AG04450 (cell line): Measurements from ENCODE around the gene OS9. TPM values are rescaled to one million over a fixed set of nuclear protein-coding genes. Genes with fewer than 3 reads are reported as not detected.
"Not testable (repeated sequence)": the region's sequence is repeated elsewhere in the genome, so short reads cannot be mapped to it uniquely, and the experiment has no call there.

Experiments
- CTCF ChIA-PET: fragments of 300-600, 350-600 bp; formaldehyde crosslinking; extraction: SDS; loops from one replicate; lab custom pipeline; 2022; ENCODE audit warnings: antibody characterized with exemption, inconsistent platforms; lab: Charles Lee
- POLR2A ChIA-PET: fragments of 350-600 bp; formaldehyde crosslinking; extraction: SDS; loops from one replicate; lab custom pipeline; 2021; ENCODE audit warnings: antibody characterized with exemption, inconsistent platforms; lab: Yijun Ruan, JAX
- DNase-seq: peaks from one replicate; pipeline ENCODE4 v3.0.0-alpha.2; 2011; ENCODE audit warnings: low read depth, low spot score
- H3K27ac ChIP-seq: one replicate; pipeline ENCODE4 v1.5.1; 2012; ENCODE audit warnings: low read depth, low read length, control low read depth
- H3K27me3 ChIP-seq: one replicate; pipeline ENCODE4 v1.6.0; 2012; ENCODE audit warnings: low read length; ENCODE audit not compliant: control insufficient read depth, insufficient read depth
- H3K4me3 ChIP-seq: 2 replicates; pipeline ENCODE4 v1.5.1; 2011; ENCODE audit warnings: mild to moderate bottlenecking, low read depth, low read length, control low read depth
- H3K9me3 ChIP-seq: 2 replicates; pipeline ENCODE4 v1.5.1; 2012; ENCODE audit warnings: low read length; ENCODE audit not compliant: control insufficient read depth, insufficient read depth
- polyA plus RNA-seq: library from polyadenylated mRNA; depleted of rRNA; stranded (reverse); fragments of >200 nt; gene quantifications from 2 replicates; pipeline ENCODE4 v1.2.3, GENCODE V29; 2011
- TF ChIP-seq, protein P1 (sequence below): IDR thresholded peaks from 2 replicates; pipeline ENCODE4 v1.5.1; 2011; ENCODE audit warnings: low read depth, low read length, control low read depth, inconsistent platforms

The OS9 gene
- polyA plus RNA-seq, 1 experiment = 310 TPM

DNA sequence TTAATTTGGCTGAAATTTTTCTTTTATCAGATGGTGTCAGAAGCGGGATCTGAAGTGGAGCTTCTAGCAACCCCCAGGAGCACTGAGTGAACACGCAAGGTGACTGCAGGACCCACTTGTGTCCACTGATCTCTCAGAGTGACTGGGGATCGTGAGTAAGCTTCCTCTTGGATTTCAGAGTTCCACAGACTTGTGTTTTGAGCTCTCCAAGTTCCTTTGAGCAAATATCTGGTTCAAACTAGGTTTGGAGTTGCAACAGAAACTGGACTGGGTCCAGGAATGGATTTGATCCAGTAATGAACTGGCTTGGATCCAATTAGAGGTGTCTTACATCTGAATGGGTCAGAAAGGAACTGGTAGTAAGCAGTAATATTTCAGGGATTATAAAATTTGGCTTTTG is 36.2 kb upstream of the OS9 start:
- DNase-seq = no peak
- H3K27me3 ChIP-seq = peaks cover 2% of the 10 kb centered on the region
- TF ChIP-seq, protein P1, sequence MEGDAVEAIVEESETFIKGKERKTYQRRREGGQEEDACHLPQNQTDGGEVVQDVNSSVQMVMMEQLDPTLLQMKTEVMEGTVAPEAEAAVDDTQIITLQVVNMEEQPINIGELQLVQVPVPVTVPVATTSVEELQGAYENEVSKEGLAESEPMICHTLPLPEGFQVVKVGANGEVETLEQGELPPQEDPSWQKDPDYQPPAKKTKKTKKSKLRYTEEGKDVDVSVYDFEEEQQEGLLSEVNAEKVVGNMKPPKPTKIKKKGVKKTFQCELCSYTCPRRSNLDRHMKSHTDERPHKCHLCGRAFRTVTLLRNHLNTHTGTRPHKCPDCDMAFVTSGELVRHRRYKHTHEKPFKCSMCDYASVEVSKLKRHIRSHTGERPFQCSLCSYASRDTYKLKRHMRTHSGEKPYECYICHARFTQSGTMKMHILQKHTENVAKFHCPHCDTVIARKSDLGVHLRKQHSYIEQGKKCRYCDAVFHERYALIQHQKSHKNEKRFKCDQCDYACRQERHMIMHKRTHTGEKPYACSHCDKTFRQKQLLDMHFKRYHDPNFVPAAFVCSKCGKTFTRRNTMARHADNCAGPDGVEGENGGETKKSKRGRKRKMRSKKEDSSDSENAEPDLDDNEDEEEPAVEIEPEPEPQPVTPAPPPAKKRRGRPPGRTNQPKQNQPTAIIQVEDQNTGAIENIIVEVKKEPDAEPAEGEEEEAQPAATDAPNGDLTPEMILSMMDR = no peak

DNA sequence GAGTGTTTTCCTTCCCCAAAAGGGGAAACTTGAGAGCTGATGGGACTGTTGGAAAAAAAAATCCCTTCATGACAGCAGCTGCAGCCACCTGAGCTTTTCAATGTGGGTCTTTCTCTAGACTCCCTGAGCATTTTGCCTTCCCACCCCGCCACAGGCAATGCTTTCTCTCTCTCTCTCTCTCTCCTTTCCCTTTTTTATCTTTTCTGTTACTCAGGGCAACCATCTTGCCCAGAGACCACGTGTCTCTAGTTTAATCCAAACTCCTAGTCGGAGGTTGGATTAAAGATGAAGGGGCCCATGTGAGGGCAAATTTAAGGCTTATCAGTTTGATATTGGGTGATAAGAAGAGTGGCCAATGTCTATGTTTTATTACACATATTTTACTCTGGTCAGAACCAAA is 35.0 kb upstream of the OS9 start:
- H3K27me3 ChIP-seq = peaks cover 2% of the 10 kb centered on the region
- DNase-seq = no peak
- ChIA-PET POLR2A (no interaction called here), CTCF (no interaction called here)
- TF ChIP-seq, protein P1 = no peak
- H3K9me3 ChIP-seq = peaks cover 11% of the 10 kb centered on the region; the same call in 1 of the 2 replicates
- no peak overlapping the region for H3K27ac ChIP-seq
- no peak overlapping the region for H3K4me3 ChIP-seq

More for the DNA sequence above, 36.2 kb upstream of the OS9 start:
- no peak overlapping the region for H3K4me3 ChIP-seq
- ChIA-PET CTCF (interaction anchor here (0.8 to 1.6 kb wide), 2 partner anchors 24 to 25 kb away, joined by 4 to 5 read pairs; partner anchors contain the start of gene B4GALNT1), POLR2A (no interaction called here)
- H3K9me3 ChIP-seq = peaks cover 11% of the 10 kb centered on the region; the same call in 1 of the 2 replicates
- no peak overlapping the region for H3K27ac ChIP-seq

DNA sequence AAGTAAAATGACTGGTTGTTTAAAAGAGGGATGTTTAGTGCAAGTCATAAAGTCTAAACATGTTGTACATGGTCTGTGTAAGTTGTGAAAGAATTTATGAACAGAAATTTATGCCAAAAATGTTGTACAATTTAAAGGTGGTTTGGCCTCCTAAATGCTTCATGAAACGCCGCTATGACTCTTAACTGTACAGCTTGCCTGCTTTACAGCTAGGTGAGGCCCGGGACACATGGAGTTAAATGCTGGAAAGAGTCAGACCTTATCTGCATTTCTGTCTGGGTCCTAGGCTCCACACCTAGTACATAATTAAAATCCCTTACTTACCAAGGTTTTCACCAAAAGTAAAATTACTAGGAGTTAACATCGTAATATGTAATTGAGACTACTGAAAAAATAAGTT is 32.6 kb upstream of the OS9 start:
- TF ChIP-seq, protein P1 = no peak
- Histone ChIP-seq H3K9me3 (peaks cover 13% of the 10 kb centered on the region), H3K27me3 (peaks cover 2% of the 10 kb centered on the region), H3K4me3 (no peak overlapping the region), H3K27ac (no peak overlapping the region)
- POLR2A ChIA-PET = no interaction called here
- no peak for DNase-seq
- CTCF ChIA-PET = interaction anchor here (0.9 to 2.3 kb wide), 4 partner anchors 28 to 78 kb away, joined by 3 to 7 read pairs (median 4); partner anchors contain the start of gene B4GALNT1

DNA sequence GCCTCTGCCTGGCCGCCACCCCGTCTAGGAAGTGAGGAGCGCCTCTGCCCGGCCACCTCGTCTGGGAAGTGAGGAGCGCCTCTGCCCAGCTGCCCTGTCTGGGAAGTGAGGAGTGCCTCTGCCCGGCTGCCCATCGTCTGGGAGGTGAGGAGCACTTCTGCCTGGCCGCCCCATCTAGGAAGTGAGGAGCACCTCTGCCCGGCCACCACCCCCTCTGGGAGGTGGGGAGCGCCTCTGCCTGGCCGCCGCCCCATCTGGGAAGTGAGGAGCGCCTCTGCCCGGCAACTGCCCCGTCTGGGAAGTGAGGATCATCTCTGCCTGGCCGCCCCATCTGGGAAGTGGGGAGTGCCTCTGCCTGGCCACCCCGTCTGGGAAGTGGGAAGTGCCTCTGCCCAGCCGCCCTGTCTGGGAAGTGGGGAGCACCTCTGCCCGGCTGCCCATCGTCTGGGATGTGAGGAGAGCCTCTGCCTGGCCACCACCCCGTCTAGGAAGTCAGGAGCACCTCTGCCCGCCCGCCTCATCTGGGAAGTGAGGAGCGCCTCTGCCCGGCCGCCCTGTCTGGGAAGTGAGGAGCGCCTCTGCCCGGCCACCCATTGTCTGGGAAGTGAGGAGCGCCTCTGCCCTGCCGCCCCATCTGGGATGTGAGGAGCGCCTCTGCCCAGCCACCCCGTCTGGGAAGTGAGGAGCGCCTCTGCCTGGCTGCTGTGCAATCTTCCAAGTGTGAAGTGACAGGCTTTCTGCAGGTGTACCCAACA is 28.7 kb upstream of the OS9 start:
- H3K27ac ChIP-seq, DNase-seq, CTCF ChIA-PET, H3K27me3 ChIP-seq, POLR2A ChIA-PET, H3K4me3 ChIP-seq: not testable (repeated sequence)
- H3K9me3 ChIP-seq = peaks cover 13% of the 10 kb centered on the region

DNA sequence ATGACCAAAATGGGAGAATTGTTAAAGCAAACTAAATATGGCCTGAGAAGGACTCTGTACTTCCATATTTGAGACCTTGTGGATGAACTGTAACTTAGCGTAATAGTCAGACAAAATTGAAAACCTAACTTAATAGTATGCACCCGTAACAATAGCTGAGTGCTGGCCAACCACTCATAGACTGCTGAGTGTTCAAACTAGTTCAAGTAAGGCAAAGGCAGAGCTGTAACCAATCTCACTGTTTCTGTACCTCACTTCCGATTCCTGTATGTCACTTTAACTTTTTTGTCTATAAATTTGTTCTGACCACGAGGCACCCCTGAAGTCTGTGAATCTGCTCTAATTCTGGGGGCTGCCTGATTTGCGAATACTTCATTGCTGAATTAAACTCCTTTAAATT is 27.0 kb upstream of the OS9 start:
- ChIA-PET CTCF (no interaction called here), POLR2A (no interaction called here)
- H3K27me3 ChIP-seq = no peaks in the 10 kb centered on the region
- peaks cover 13% of the 10 kb centered on the region for H3K9me3 ChIP-seq
- no peak for DNase-seq
- TF ChIP-seq, protein P1 = no peak
- H3K4me3 ChIP-seq = no peak overlapping the region
- H3K27ac ChIP-seq = no peak overlapping the region

DNA sequence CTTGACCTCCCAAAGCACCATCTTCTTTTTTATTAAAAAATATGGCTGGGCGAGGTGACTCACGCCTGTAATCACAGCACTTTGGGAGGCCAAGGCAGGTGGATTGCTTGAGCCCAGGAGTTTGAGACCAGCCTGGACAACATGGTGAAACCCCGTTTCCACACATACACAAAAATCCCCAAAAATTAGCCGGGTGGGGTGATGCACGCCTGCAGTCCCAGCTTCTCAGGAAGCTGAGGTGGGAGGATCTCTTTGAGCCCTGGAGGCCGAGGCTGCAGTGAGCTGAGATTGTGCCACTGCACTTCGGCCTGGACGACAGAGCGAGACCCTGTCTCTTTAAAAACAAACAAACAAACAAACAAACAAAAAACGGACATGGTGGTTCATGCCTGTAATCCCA is 24.2 kb upstream of the OS9 start:
- H3K4me3 ChIP-seq, CTCF ChIA-PET, POLR2A ChIA-PET, H3K27ac ChIP-seq, H3K27me3 ChIP-seq, DNase-seq: not testable (repeated sequence)
- peaks cover 12% of the 10 kb centered on the region for H3K9me3 ChIP-seq

DNA sequence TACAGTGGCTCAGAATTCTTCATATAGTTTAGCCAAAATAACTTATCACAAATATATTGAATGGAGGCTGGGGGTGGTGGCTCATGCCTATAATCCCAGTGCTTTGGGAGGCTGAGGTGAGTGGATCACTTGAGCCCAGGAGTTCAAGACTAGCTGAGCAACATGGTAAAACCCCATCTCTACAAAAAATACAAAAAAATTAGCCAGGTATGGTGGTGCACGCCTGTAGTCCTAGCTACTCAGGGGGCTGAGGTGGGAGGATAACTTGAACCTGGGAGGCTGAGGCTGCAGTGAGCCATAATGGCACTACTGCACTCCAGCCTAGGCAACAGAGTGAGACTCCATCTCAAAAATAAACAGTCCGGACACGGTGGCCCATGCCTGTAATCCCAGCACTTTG is 22.1 kb upstream of the OS9 start:
- H3K27me3 ChIP-seq, H3K9me3 ChIP-seq, H3K27ac ChIP-seq, CTCF ChIA-PET, H3K4me3 ChIP-seq, DNase-seq, POLR2A ChIA-PET: not testable (repeated sequence)
